Tibial artery (tissue), 4 donors: Measurements from ENCODE around the gene TTC39B.

Experiments used
- DNase-seq, 2 donors: peaks; one replicate each; pipeline ENCODE4 v3.0.0-alpha.2; 2019
- H3K27ac ChIP-seq, 2 donors: fragments of 200-600 bp; sonication (generic) in 1 of 2; 1 replicate in 1 of 2; 2 replicates in 1 of 2; pipeline ENCODE4 v1.5.1; 2018 to 2019; ENCODE audit warnings: mild to moderate bottlenecking in 1 of 2
- H3K27me3 ChIP-seq, 2 donors: fragments of 200-600 bp; sonication (generic) in 1 of 2; one replicate each; pipeline versions ENCODE4 v1.5.1 to v1.6.0; 2016 to 2019
- H3K36me3 ChIP-seq, 3 donors: fragments of 200-600 bp; sonication (generic) in 2 of 3; one replicate each; pipeline ENCODE4 v1.5.1; 2016 to 2019; ENCODE audit warnings: mild to moderate bottlenecking in 2 of 3
- H3K4me1 ChIP-seq, 4 donors: fragments of 200-600 bp; sonication (generic) in 2 of 4; 1 replicate in 3 of 4; 2 replicates in 1 of 4; pipeline ENCODE4 v1.5.1; 2016 to 2019
- H3K4me3 ChIP-seq, 2 donors: fragments of 200-600 bp; sonication (generic) in 1 of 2; 1 replicate in 1 of 2; 2 replicates in 1 of 2; pipeline ENCODE4 v1.5.1; 2018 to 2019; ENCODE audit warnings: mild to moderate bottlenecking in 2 of 2
- H3K9me3 ChIP-seq, 3 donors: fragments of 200-600 bp; sonication (generic) in 1 of 3; one replicate each; pipeline ENCODE4 v1.5.1; 2016 to 2019
- intact Hi-C: fragments of 100-400 bp; cut with DNase I; formaldehyde crosslinking; loops from one replicate; pipeline ENCODE4 v1.15.0; 2023; ENCODE audit warnings: low total_unique reads
- TF ChIP-seq, protein P1 (sequence below), 2 experiments: fragments of 200-600 bp in 1 of 2; fragments of 450-650 bp in 1 of 2; IDR thresholded peaks; one replicate each; pipeline ENCODE4 v1.5.1; 2017 to 2019; ENCODE audit warnings: antibody characterized with exemption in 2 of 2, mild to moderate bottlenecking in 1 of 2, moderate library complexity in 1 of 2

TTC39B gene

DNA sequence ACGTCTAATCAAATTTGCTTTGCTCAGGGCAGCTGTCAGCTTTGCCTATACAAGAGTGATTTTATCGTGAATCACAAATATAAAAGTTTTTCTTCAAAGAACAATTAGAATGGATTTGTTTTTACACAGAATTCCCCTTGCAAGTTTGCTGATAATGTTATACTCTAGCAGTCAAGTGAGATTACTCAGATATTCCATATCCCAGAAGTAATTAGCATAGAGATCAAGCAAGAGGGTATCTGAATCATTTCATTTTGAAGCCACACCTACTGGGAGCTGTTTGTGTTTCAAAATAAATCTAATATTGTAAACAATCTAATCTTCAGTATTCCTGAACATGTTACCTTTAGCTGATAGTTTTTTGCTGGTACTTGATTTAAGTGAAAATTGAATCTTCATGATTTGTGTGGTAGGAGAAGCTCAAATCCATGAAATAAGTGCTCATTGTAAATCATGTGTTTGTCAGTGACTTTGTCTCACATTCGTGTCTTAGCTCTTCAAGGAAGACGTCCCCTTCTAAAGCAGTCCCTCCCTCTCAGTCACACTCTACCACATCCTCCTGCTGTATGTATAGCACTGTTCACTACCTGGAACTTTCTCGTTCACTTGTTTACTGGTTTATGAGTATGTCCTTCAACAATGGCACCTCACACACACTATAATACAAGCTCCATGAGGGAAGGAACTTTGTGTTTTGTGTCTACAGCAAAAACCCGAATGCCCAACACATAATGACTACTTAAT, 3.3 kb upstream of the TTC39B start:
- TF ChIP-seq, protein P1, sequence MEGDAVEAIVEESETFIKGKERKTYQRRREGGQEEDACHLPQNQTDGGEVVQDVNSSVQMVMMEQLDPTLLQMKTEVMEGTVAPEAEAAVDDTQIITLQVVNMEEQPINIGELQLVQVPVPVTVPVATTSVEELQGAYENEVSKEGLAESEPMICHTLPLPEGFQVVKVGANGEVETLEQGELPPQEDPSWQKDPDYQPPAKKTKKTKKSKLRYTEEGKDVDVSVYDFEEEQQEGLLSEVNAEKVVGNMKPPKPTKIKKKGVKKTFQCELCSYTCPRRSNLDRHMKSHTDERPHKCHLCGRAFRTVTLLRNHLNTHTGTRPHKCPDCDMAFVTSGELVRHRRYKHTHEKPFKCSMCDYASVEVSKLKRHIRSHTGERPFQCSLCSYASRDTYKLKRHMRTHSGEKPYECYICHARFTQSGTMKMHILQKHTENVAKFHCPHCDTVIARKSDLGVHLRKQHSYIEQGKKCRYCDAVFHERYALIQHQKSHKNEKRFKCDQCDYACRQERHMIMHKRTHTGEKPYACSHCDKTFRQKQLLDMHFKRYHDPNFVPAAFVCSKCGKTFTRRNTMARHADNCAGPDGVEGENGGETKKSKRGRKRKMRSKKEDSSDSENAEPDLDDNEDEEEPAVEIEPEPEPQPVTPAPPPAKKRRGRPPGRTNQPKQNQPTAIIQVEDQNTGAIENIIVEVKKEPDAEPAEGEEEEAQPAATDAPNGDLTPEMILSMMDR (IDR thresholded peaks at IDR 0.05) = no peak
- Histone ChIP-seq H3K36me3 (no peaks in the 10 kb centered on the region), H3K9me3 (no peaks in the 10 kb centered on the region), H3K27ac (no peak overlapping the region), H3K4me3 (no peak overlapping the region), H3K27me3 (no peaks in the 10 kb centered on the region), H3K4me1 (peaks cover 0 to 13% (median 6%) of the 10 kb centered on the region in 4 donors)
- no peak for DNase-seq
- intact Hi-C loops = no loop called here

DNA sequence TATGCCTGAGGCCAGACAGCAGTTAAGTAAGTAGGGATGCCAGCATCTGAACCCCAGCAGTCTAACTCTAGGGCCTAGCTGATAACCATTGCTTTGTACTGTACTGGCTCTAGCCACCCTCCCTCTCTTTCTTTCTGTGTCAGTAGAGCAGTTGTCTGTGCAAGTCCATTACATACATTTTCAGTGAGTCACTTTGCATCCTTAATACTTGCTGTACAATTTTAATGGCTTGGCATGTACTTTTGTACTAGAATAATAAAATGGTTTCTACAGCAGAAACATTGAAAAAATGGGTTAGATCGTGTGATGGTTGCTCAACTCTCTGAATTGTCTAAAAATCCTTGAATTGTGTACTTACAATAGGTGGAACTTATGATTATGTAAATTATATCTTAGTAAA, 1.5 kb upstream of the TTC39B start:
- intact Hi-C loops = loop anchor here (5.0 to 10.0 kb wide), 2 partner anchors 96 to 116 kb away; partner anchors contain the start of gene SNAPC3
- H3K9me3 ChIP-seq = no peaks in the 10 kb centered on the region
- H3K36me3 ChIP-seq = no peaks in the 10 kb centered on the region
- no peak overlapping the region for H3K4me3 ChIP-seq
- TF ChIP-seq, protein P1 (IDR thresholded peaks at IDR 0.05) = no peak
- peaks cover 0 to 24% (median 6%) of the 10 kb centered on the region in 4 donors for H3K4me1 ChIP-seq
- no peak for DNase-seq
- H3K27ac ChIP-seq = no peak overlapping the region
- no peaks in the 10 kb centered on the region for H3K27me3 ChIP-seq

DNA sequence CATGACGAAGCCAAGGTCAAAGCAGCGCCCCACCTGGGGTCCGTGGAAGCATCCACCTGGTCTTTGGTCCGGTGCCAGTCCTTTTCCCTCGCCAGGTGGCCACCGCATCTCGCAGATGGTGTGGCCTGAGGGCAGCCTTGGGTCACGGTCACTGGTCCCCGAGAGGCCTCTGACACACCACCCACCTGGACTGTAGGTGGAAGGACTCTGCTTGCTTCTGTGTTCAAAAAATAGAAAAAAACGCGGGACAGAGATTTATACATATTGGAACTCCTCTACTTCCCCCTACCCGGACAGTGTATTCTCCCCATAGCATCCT, 466 bp upstream of the TTC39B start:
- Histone ChIP-seq H3K4me3 (peak overlapping the region; percentile 90 to 92), H3K27ac (peak overlapping the region; percentile 94 to 95)
- intact Hi-C loops = loop anchor here (5.0 to 10.0 kb wide), 2 partner anchors 95 to 117 kb away; partner anchors contain the start of gene SNAPC3

DNA sequence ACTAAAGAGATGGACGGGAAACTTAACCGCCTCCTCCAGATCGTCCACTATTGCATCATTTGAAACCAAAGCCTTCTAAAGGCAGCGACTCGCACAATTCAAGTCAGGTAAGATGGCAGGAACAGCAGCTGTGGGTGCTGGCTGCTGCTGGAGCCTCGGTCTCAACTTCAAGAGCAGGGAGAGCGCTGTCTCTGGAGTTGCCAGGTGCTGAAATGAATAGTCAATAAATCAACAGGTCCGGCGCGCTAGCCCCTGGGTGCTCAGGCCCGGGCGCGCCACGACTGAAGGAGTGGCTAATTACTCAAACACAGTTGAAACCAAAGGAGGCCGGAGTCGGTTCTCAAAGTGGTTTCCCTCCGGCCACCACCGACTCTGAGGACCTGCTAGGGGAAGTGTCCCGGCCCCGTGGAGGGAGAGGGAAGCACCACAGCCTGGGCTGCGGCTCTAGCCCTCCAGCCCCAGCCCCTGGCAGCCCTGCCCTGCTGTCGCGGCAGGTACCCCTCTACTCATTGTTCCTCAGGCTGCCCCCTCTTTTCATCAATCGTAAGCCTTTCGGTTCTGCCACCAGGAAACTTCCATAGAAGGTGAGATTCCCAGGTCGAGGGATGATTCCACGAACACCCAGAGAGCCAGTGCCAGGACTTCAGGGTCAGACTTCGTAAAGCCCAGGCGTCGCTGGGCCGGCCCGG, 804 bp downstream of the TTC39B start:
- TF ChIP-seq, protein P1 (IDR thresholded peaks at IDR 0.05) = no peak
- Histone ChIP-seq H3K4me1 (peaks cover 0 to 24% (median 6%) of the 10 kb centered on the region in 4 donors), H3K36me3 (no peaks in the 10 kb centered on the region), H3K27ac (peak overlapping the region; percentile 94 to 95), H3K9me3 (no peaks in the 10 kb centered on the region), H3K27me3 (no peaks in the 10 kb centered on the region), H3K4me3 (peak overlapping the region; percentile 90 to 92)
- DNase-seq = peak; percentile 70 to 83
- intact Hi-C loops = loop anchor here (5.0 to 10.0 kb wide), 2 partner anchors 94 to 119 kb away; partner anchors contain the start of gene SNAPC3

More for the DNA sequence above, 466 bp upstream of the TTC39B start:
- H3K9me3 ChIP-seq = no peaks in the 10 kb centered on the region
- no peak for DNase-seq
- H3K4me1 ChIP-seq = peaks cover 0 to 24% (median 6%) of the 10 kb centered on the region in 4 donors
- H3K27me3 ChIP-seq = no peaks in the 10 kb centered on the region
- TF ChIP-seq, protein P1 (IDR thresholded peaks at IDR 0.05) = no peak
- no peaks in the 10 kb centered on the region for H3K36me3 ChIP-seq

DNA sequence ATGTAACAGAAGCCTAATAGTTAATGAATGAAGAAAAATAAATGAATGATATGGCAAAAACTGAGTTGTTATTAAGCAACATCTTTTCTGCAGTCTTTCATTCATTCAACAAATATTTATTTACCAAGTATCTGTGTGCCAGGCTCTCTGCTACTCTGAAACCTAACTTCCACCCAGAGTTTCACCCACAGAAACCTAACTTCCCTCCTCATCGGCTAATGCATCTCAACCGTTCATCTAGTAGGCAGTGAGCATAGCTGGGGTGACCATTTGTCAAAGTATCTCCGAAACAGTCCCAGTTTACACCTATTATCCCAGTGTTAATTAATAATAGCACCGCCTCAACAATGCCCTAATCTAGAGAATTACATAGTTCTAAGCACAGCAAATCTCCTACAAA, 1.5 kb downstream of the TTC39B start:
- DNase-seq = no peak
- intact Hi-C loops = loop anchor here (5.0 to 10.0 kb wide), 2 partner anchors 93 to 119 kb away; partner anchors contain the start of gene SNAPC3
- Histone ChIP-seq H3K27ac (peak overlapping the region; percentile 94 to 95), H3K27me3 (no peaks in the 10 kb centered on the region), H3K4me3 (peak overlapping the region; percentile 90 to 92), H3K36me3 (no peaks in the 10 kb centered on the region), H3K9me3 (no peaks in the 10 kb centered on the region), H3K4me1 (peaks cover 0 to 24% (median 6%) of the 10 kb centered on the region in 4 donors)
- TF ChIP-seq, protein P1 (IDR thresholded peaks at IDR 0.05) = no peak
